Sigmoid colon (tissue), 7 donors: ENCODE results near the gene ARMC2. TPM values are rescaled to one million over a fixed set of nuclear protein-coding genes. Genes with fewer than 3 reads are reported as not detected.
A peak's percentile ranks its signal among the peaks of the same experiment; 100 is the strongest.
"Not testable (repeated sequence)": the region's sequence is repeated elsewhere in the genome, so short reads cannot be mapped to it uniquely, and the experiment has no call there.

Experiments used
- DNase-seq: peaks from one replicate; pipeline ENCODE4 v3.0.0-alpha.2; 2019
- H3K27ac ChIP-seq, 4 donors: fragments of 200-600 bp; sonication (generic); one replicate each; pipeline ENCODE4 v1.5.1; 2016 to 2019; ENCODE audit warnings: mild to moderate bottlenecking in 1 of 4
- H3K27me3 ChIP-seq, 3 donors: fragments of 200-600 bp; sonication (generic); one replicate each; pipeline ENCODE4 v1.5.1; 2019; ENCODE audit warnings: mild to moderate bottlenecking in 1 of 3
- H3K36me3 ChIP-seq, 4 donors: fragments of 200-600 bp; sonication (generic); one replicate each; pipeline ENCODE4 v1.5.1; 2016 to 2019
- H3K4me1 ChIP-seq, 4 donors: fragments of 200-600 bp; sonication (generic); one replicate each; pipeline ENCODE4 v1.5.1; 2017 to 2019
- H3K4me3 ChIP-seq, 4 donors: fragments of 200-600 bp; sonication (generic); one replicate each; pipeline ENCODE4 v1.5.1; 2017 to 2019; ENCODE audit warnings: mild to moderate bottlenecking in 2 of 4, moderate library complexity in 1 of 4
- H3K9me3 ChIP-seq, 4 donors: fragments of 200-600 bp in 3 of 4; sonication (generic) in 3 of 4; one replicate each; pipeline versions ENCODE4 v1.5.1 to v1.6.1; 2013 to 2019
- EP300 ChIP-seq, 4 donors: sonication (generic); formaldehyde crosslinking; IDR thresholded peaks; one replicate each; pipeline ENCODE4 v1.6.1; 2017; ENCODE audit warnings: antibody characterized with exemption in 4 of 4
- POLR2A ChIP-seq, 2 donors: fragments of 450-650 bp; IDR thresholded peaks; one replicate each; pipeline ENCODE4 v1.6.1; 2016; ENCODE audit warnings: antibody characterized with exemption in 2 of 2, mild to moderate bottlenecking in 2 of 2, moderate library complexity in 2 of 2
- POLR2AphosphoS5 ChIP-seq, 4 donors: sonication (generic); formaldehyde crosslinking; IDR thresholded peaks; one replicate each; pipeline ENCODE4 v1.6.1; 2017; ENCODE audit warnings: antibody characterized with exemption in 4 of 4
- WGBS, 2 donors: extraction: QIAGEN DNeasy Blood & Tissue Kit; methylation state at CpG; one replicate each; pipeline ENCODE4 v1.1.7; 2013; 5-methylcytosine and 5-hydroxymethylcytosine counted together
- intact Hi-C: fragments of 100-400 bp; cut with DNase I; formaldehyde crosslinking; loops from one replicate; pipeline ENCODE4 v1.15.1; 2023
- polyA plus RNA-seq, 3 donors: library from polyadenylated mRNA; stranded (reverse); fragments of 200-250 nt; gene quantifications; one replicate each; pipeline ENCODE4 v1.2.3, GENCODE V29; 2013
- total RNA-seq, 4 donors: library from RNA; depleted of rRNA; stranded (reverse); fragments of >200 nt; gene quantifications; one replicate each; pipeline ENCODE4 v1.1.0, GENCODE V29; 2016
- TF ChIP-seq, protein P1 (sequence below), 4 experiments: fragments of 450-650 bp in 3 of 4; fragments of 200-600 bp in 1 of 4; IDR thresholded peaks; one replicate each; pipeline ENCODE4 v1.5.1; 2016 to 2019; ENCODE audit warnings: antibody characterized with exemption in 4 of 4, mild to moderate bottlenecking in 3 of 4, moderate library complexity in 2 of 4
- donor health status: healthy with polysubstance abuse.
- donor health status: Bipolar disorder and iron deficiency.
- donor health status: healthy.

Gene ARMC2
- total and polyA plus RNA-seq, 7 donors = under 0.01 to 8.6 (median 2.5) TPM

DNA sequence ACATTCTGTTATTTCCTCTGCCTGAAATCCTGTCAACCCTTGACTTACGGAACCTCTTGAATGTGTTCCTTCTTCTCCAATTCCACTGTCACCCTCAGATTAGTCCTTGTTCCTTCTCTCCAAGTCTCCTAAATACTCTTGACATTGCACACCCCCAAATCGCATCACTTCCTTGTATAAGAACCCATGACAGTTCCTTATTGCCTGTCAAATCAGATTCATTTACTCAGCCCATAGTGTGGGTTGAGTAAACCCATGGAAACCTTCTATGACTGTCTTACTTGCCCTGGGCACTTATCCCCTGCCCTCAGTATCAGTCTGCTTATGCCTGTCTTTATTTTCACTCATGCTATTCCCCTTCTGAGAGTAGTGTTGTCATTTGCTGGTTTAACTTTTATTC is 40.5 kb downstream of the ARMC2 start:
- Histone ChIP-seq H3K4me1 (peaks cover 0 to 3% (median 0%) of the 10 kb centered on the region in 4 donors), H3K27ac (no peak overlapping the region), H3K9me3 (no peaks in the 10 kb centered on the region), H3K27me3 (no peaks in the 10 kb centered on the region), H3K4me3 (no peak overlapping the region), H3K36me3 (no peaks in the 10 kb centered on the region)
- DNase-seq = no peak
- intact Hi-C loops = no loop called here
- peak in 1 of 4 donors; percentile 63 for TF ChIP-seq POLR2AphosphoS5 (IDR thresholded peaks at IDR 0.05)
- no peak for TF ChIP-seq POLR2A (IDR thresholded peaks at IDR 0.05)
- 87 to 90% methylated on average over 2 of the region's 2 CpGs for WGBS, 2 donors

DNA sequence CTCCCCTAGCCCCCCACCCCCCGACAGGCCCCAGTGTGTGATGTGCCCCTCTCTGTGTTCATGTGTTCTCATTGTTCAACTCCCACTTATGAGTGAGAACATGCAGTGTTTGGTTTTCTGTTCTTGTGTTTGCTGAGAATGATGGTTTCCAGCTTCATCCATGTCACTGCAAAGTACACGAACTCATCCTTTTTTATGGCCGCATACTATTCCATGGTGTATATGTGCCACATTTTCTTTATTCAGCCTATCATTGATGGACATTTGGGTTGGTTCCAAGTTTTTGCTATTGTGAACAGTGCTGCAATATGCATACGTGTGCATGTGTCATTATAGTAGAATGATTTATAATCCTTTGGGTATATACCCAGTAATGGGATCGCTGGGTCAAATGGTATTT is 42.7 kb downstream of the ARMC2 start:
- not testable (repeated sequence) for H3K9me3 ChIP-seq, H3K4me1 ChIP-seq, DNase-seq, H3K27me3 ChIP-seq, H3K4me3 ChIP-seq, H3K27ac ChIP-seq, H3K36me3 ChIP-seq
- WGBS, 2 donors = 95 to 96% methylated on average over 5 of the region's 5 CpGs
- intact Hi-C loops = loop anchor here (5.0 kb wide), 3 partner anchors 44 to 181 kb away; partner anchors contain the start of gene ARMC2

DNA sequence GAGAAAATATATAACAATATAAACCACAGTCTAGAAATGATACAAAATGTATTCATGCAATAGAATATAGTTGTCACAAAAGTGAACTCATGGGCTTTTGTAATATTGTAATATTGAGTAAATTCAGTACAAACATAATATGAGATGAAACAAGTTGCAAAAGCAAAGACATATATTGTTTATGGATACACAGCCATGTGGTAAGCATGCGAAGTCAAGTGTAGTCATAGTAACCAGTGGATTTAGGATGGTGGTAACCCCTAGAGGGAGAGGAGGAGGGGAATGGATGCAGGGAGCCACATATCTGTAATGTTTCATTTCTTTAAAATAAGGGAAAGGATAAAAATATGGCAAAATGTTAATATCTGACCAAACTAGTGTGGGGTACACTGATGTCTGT is 47.3 kb downstream of the ARMC2 start:
- Histone ChIP-seq H3K4me3 (no peak overlapping the region), H3K27me3 (no peaks in the 10 kb centered on the region), H3K27ac (peak overlapping the region in 3 of 4 donors; percentile 35 to 51 (median 42)), H3K9me3 (no peaks in the 10 kb centered on the region), H3K36me3 (no peaks in the 10 kb centered on the region), H3K4me1 (peaks cover 0 to 3% (median 0%) of the 10 kb centered on the region in 4 donors)
- no peak for DNase-seq
- WGBS, 2 donors = 81 to 91% methylated on average over 1 of the region's 1 CpG
- TF ChIP-seq, protein P1, sequence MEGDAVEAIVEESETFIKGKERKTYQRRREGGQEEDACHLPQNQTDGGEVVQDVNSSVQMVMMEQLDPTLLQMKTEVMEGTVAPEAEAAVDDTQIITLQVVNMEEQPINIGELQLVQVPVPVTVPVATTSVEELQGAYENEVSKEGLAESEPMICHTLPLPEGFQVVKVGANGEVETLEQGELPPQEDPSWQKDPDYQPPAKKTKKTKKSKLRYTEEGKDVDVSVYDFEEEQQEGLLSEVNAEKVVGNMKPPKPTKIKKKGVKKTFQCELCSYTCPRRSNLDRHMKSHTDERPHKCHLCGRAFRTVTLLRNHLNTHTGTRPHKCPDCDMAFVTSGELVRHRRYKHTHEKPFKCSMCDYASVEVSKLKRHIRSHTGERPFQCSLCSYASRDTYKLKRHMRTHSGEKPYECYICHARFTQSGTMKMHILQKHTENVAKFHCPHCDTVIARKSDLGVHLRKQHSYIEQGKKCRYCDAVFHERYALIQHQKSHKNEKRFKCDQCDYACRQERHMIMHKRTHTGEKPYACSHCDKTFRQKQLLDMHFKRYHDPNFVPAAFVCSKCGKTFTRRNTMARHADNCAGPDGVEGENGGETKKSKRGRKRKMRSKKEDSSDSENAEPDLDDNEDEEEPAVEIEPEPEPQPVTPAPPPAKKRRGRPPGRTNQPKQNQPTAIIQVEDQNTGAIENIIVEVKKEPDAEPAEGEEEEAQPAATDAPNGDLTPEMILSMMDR (IDR thresholded peaks at IDR 0.05) = no peak
- TF ChIP-seq POLR2AphosphoS5 (IDR thresholded peaks at IDR 0.05) (no peak), POLR2A (IDR thresholded peaks at IDR 0.05) (no peak), EP300 (IDR thresholded peaks at IDR 0.05) (no peak)
- intact Hi-C loops = no loop called here

DNA sequence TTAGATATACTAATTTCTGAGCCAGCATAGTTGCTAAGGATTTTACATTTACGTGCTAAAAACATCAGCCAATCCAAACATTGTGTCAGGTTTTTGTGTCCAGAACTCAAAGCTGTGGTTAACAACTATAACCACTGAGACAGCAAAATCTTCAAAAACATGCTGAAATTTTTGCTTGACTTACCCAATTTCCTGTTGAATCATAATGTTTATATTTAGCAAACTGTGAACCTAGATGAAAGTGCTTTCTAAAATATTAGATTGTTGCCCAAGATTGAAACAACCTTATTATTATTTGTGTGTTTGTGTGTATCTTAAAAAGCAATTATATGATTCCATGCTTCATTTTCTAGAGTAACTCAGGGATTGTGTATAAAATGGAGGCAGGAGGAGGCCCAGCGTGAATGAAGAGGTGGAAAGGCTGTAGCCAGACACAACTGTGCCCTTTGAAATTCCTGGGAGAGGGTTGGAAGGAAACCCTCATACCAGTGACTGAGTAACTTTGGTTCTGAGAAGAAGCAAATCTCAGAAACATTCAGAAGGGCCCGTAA is 48.0 kb downstream of the ARMC2 start:
- DNase-seq = no peak

DNA sequence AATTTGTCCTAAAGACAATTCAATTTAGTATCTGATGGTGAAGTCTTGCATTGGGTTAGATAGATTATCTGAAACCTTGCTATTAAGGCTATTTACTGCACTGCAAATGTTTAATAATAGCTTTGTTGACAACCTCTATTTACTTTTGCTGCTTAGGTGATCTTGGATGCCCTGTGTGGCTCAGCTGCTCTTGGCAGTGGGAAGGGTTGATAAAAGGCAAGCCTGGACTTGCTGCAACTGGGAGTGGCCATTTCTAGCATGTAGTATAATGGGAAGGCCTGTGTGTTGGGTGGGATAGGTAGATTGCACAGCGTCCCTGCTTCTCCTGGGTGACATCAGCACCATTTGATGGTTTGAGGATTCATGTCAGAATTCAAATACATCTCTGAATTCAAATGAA is 49.1 kb downstream of the ARMC2 start:
- intact Hi-C loops = no loop called here
- H3K36me3 ChIP-seq = no peaks in the 10 kb centered on the region
- H3K27ac ChIP-seq = peak overlapping the region in 1 of 4 donors; percentile 62
- TF ChIP-seq POLR2A (IDR thresholded peaks at IDR 0.05) (no peak), POLR2AphosphoS5 (IDR thresholded peaks at IDR 0.05) (no peak), EP300 (IDR thresholded peaks at IDR 0.05) (no peak)
- TF ChIP-seq, protein P1 (IDR thresholded peaks at IDR 0.05) = no peak
- H3K9me3 ChIP-seq = no peaks in the 10 kb centered on the region
- H3K4me3 ChIP-seq = no peak overlapping the region
- H3K27me3 ChIP-seq = no peaks in the 10 kb centered on the region
- DNase-seq = no peak
- peaks cover 0 to 3% (median 0%) of the 10 kb centered on the region in 4 donors for H3K4me1 ChIP-seq
- 21 to 76% methylated on average over 1 of the region's 1 CpG for WGBS, 2 donors

More for the DNA sequence above, 48.0 kb downstream of the ARMC2 start:
- Histone ChIP-seq H3K9me3 (no peaks in the 10 kb centered on the region), H3K4me1 (peaks cover 0 to 3% (median 0%) of the 10 kb centered on the region in 4 donors), H3K36me3 (no peaks in the 10 kb centered on the region), H3K4me3 (no peak overlapping the region), H3K27me3 (no peaks in the 10 kb centered on the region), H3K27ac (peak overlapping the region; percentile 15 to 62 (median 48))
- intact Hi-C loops = no loop called here
- TF ChIP-seq EP300 (IDR thresholded peaks at IDR 0.05) = peak in 2 of 4 donors; percentile 50 to 56
- TF ChIP-seq POLR2A (IDR thresholded peaks at IDR 0.05) = no peak
- peak; percentile 5 to 58 (median 18) for TF ChIP-seq POLR2AphosphoS5 (IDR thresholded peaks at IDR 0.05)
- 61 to 79% methylated on average over 3 of the region's 3 CpGs for WGBS, 2 donors

DNA sequence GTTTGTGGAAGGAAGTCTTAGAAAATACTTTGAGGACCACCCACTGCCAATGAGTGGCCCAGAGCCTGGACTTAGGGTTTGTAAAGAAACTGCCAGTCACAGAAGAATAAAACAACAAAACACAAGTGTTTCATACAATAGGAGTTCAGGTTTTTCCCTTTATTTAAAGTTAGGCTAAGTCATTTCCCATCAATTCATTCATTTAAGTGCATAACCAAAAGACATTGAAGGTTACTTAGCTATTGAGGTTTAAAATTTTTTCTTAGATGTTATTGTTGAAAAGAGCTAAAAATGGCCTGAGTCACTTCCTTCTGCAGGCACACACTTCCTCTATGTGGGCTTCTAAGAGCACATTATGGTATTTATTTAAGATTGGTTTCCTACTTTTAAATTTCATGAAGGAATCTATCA is 54.2 kb downstream of the ARMC2 start:
- Histone ChIP-seq H3K4me3 (no peak overlapping the region), H3K36me3 (no peaks in the 10 kb centered on the region), H3K9me3 (no peaks in the 10 kb centered on the region), H3K4me1 (no peaks in the 10 kb centered on the region), H3K27ac (peak overlapping the region in 2 of 4 donors; percentile 17 to 18), H3K27me3 (no peaks in the 10 kb centered on the region)
- intact Hi-C loops = no loop called here
- DNase-seq = no peak
- TF ChIP-seq, protein P1 (IDR thresholded peaks at IDR 0.05) = no peak
- TF ChIP-seq POLR2AphosphoS5 (IDR thresholded peaks at IDR 0.05) (no peak), POLR2A (IDR thresholded peaks at IDR 0.05) (no peak), EP300 (IDR thresholded peaks at IDR 0.05) (no peak)
